A549 treated with DMSO at 1 μM for 4 hours (cell line): ENCODE results near the gene MTARC1. TPM values are rescaled to one million over a fixed set of nuclear protein-coding genes. Genes with fewer than 3 reads are reported as not detected.

ENCODE experiments used
- total RNA-seq: library from RNA; stranded (reverse); fragments of 200-300 nt; extraction: Qiagen RNA extraction; gene quantifications from 5 replicates; pipeline ENCODE4 v1.2.3, GENCODE V29; 2022; ENCODE audit warnings: low read depth

Gene MTARC1
- total RNA-seq: 8.3 to 12.0 TPM (median 9.9 TPM) in 5 replicates

GRCh38 chr1:220786337-220787068 is at the start of gene MTARC1:
MTARC1 (plus strand) TSS chr1:220786913; CDS start chr1:220786945, 32 bp downstream.

GRCh38 chr1:220748089-220748934 is 38.4 kb upstream of the MTARC1 start, which contains the start of gene MTARC2:
MTARC2 (plus strand) TSS chr1:220748322; CDS start chr1:220748532, 210 bp downstream.

Other genes with a start within 250 kb of the MTARC1 start
- gene C1orf115, start 96.5 kb upstream of the MTARC1 start, total RNA-seq: 4.4 to 5.6 TPM (median 5.5 TPM) in 5 replicates
- 9.9 to 12.3 TPM (median 11.5 TPM) in 5 replicates for gene MTARC2, start 38.6 kb upstream of the MTARC1 start, total RNA-seq
- gene HLX, start 92.5 kb downstream of the MTARC1 start, total RNA-seq: 3.9 to 5.0 TPM (median 4.8 TPM) in 5 replicates